SHP77 (cell line): Measurements from ENCODE around the gene AMD1.
"Not testable (repeated sequence)": the region's sequence is repeated elsewhere in the genome, so short reads cannot be mapped to it uniquely, and the experiment has no call there.

Experiments
- DNase-seq, 2 experiments: peaks; one replicate each; lab custom pipeline; 2025; lab: John Stamatoyannopoulos, UW

The AMD1 gene

DNA sequence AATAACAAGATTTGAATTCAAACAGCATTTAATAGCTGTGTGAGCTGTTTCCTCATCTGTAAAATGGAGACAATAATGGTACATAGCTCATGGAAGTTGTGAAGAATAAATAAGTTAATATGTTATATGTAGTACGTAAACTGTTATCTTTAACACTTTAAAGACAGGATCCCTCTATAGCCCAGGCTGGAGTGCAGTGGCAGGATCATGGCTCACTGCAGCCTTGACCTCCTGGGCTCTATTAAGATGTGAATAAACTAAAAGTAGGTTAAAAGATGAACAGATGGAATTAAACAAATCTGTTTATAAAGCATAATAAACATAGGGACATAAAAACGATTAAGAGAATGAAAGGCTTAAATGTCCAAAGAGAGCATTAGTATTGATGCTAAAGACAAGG lies 3.0 kb downstream of the AMD1 start:
- DNase-seq: no peak

DNA sequence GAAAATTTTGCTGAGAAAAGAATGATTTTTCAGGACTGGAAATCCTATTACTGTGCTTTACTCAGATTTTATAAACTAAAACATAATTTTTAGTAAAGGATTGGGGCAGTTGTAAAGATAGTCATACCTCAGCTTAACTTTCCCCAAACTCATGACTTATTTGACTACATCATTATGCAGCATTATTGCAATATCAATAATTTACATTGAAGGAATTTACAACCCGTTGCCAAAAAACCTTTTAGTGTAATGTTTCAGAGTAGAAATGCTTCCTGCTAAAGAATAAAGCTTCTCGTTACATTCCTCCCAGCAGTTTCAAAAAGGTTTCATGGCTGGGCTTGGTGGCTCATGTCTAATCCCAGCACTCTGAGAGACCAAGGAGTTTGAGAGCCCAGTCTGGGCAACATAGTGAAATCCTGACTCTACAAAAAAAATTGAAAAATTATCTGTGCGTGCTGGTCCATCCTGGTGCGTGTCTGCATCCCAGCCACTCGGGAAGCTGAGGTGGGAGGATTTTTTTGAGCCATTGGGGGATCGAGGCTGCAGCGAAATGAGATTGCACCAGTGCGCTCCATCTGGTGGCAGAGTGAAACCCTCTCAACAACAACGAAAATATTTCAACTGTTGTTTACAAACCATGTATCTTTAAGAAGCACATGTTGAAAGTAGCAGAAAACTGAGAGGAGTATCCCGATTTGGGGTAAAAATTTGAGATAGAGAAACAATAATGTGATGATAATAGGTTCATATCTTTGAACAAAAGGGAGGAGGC lies 4.4 kb downstream of the AMD1 start:
- no peak for DNase-seq

DNA sequence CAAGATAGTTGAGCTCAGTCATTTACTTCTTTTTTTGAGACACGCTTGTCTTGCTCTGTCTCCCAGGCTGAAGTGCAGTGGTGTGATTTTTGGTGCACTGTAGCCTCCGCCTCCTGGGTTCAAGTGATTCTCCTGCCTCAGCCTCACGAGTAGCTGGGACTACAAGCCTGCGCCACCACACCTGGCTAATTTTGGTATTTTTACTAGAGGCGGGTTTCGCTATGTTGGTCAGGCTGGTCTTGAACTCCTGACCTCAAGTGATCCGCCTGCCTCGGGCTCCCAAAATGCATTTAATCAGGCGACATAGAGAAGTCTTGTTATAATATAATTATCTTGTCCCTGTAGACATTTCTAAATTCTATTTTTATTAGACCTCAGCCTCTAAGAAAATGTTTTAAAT lies 6.1 kb downstream of the AMD1 start:
- DNase-seq: no peak

DNA sequence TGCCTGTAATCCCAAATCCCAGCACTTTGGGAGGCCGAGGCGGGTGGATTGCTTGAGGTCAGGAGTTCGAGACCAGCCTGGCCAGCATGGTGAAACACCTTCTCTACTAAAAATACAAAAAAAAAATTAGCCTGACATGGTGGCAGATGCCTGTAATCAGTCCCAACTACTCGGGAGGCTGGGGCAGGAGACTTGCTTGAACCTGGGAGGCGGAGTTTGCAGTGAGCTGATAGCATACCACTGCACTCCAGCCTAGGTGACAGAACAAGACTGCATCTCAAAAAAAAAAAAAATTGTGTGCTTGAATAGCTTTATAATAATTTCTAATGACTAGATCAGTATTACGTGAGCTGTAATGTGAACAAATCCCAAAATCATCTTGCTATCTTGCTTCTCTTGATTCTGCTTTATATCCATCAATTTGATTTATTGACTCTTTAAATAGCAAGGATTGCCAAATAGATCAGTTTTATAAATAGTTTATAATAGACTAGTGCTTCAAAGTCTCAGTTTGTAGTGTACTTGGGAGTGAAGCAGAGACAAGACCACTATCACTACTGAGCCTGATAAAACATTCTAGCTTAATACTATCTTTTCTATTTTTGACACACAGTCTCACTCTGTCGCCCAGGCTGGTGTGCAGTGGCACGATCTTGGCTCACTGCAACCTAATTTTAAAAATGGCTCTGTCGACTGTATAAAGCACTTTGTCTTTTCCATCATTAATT lies 7.1 kb downstream of the AMD1 start:
- DNase-seq: no peak

DNA sequence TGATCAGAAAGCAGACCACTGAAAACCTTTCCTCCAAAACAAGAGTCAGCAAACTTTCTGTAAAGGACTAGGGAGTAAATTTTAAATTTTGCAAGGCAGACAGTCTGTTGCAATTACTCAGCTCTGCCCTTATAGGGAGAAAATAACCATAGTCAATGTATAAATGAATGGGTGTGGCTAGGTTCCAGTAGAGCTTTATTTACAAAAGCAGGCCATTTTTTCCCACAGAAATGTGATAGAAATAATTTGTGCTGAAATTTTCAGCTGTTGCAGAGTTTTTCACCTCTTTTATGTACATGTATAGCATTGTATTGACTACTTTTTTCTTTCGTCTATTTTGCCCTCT lies 7.7 kb downstream of the AMD1 start:
- no peak for DNase-seq

DNA sequence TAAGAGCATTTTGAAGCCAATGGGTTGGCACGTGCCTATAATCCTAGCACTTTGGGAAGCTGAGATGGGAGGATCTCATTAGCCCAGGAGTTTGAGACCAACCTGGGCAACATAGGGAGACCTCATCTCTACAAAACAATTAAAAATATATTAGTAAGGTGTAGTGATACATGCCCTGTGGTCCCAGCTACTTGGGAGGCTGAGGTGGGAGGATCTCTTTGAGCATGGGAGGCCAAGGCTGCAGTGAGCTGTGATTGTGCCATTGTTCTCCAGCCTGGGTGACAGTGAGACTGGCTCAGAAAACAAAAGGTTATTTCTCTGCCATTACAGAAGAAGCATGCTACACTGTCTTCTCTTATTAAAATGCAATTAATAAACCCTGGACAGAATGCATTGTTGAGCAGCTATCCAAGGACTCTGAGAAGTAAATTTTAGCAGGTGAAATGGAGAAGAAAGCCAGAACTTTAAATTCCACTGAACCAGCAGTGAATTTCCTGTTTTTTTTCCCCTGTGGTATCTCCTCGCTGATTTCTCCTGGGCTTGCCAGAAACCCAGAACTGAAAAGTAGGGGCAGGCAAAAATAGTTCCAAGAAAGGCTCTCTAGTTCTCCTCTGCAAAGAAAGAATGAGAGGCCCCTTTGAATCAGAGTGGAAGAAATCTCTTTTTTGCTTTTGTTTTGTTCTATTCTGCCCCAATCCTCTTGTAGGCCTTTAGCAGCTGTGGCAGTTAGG lies 8.4 kb downstream of the AMD1 start:
- DNase-seq: no peak

DNA sequence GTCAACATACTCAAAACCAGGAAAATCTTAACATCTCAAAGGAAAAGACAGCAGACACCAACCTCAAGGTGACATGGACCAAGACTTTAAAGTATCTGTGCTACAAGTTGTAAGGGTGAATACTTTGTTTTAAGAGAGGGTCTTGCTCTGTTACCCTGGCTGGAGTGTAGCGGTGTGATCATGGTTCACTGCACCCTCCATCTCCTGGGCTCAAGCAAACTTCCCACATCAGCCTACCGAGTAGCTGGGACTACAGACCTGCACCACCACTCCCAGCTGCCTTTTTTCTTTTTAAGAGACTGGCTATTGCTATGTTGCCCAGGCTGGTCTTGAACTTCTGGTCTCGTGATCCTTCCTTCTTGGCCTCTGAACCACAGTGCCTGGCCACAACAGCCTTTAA lies 9.7 kb downstream of the AMD1 start:
- no peak for DNase-seq

DNA sequence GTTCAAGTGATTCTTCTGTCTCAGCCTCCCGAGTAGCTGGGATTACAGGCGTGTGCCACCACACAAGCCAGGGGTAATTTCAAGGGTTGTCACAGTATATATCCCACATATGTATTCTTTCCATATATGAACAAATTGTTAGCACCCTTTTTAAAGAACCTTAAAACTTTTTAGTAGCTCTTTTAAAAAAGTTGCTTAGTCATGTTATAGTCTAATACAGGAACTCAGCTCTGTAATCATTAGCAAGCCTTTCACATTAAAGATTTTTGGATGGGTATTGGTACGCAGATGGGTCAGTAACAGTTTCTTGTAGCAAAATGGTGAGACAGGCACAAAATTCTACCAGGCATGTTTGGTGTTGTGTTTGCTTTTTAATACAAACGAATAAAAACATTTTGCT lies 10.9 kb downstream of the AMD1 start:
- DNase-seq: no peak

DNA sequence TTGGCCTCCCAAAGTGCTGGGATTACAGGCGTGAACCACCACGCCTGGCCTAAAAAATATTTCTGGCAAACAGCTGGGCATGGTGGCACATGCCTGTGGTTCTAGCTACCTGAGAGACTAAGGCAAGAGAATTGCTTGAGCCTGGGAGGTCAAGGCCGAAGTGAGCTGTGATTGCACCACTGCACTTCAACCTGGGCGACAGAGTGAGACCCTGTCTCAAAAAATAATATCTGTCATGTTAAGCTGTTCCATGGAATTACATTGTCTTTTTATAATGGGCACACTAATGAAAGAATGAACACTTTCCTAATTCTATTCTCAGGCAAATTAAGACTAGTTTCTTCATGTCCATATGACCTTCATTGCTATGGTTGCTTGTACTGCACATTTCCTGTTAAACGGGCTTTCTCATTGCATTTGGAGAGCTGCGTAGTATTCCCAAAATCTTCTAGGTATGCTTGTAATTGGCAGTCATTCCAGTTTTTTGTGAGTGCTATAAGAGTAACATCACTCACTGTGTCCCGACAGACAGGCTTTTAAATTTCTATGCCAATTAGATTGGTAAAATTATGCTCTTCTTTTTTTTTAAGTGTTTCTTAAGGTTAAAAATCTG lies 12.1 kb downstream of the AMD1 start:
- DNase-seq: no peak

DNA sequence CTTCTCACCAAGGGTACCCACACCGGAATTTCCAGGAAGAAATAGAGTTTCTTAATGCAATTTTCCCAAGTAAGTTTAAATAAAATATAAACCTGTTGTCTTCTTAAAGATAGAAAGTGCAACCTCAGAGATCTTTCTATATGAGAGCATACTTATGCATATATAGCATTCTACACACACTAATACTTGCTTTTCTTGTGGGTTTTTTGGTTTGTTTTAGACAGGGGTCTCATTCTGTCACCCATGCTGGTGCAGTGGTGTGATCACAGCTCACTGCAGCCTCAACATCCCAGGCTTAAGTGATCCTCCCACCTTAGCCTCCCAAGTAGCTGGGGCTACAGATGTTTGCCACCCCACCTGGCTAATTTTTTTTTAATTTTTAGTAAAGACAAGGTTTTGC lies 15.7 kb downstream of the AMD1 start:
- DNase-seq: no peak

DNA sequence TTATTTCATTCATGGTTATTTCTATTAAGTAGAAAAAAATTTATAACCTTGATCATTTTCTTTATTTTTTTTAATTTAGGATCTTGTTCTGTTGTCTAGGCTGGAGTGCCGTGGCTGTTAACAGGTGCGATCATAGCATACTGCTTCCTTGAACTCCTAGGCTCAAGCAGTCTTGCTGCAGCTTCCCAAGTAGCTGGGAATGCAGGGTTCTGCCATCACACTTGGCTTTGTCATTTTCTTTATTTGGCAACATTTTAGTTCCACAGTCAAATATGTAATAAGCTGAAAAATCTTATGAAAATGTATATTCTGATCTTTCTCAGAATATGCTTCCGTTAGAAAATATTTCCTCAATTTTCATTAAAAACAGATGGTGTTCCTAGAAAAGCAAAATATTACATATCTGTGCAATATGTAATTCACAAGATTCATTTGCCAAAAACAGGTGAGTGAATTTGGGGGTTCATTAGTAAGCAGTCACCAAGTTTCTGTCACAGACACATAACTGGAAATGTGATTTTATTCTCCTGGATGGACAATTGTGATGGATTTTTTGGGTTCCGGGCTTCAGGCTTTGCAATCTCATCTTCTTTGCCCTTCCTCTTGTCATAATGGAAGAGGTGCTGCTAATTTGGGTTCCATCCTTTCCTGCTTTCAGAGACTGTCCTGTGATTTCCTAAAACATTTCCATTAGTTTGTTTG lies 21.5 kb downstream of the AMD1 start:
- no peak for DNase-seq

DNA sequence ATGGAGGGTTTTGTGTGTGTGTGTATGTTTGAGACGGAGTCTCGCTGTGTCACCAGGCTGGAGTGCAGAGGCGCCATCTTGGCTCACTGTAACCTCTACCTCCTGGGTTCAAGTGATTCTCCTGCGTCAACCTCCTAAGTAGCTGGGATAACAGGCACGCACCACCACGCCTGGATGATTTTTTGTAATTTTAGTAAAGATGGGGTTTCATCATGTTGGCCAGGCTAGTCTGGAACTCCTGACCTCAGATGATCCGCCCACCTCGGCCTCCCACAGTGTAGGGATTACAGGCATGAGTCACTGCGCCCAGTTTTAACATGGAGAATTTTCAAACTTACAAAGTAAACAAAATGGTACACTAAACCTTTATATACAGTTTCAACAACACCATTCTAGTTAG lies 22.8 kb downstream of the AMD1 start:
- no peak for DNase-seq

DNA sequence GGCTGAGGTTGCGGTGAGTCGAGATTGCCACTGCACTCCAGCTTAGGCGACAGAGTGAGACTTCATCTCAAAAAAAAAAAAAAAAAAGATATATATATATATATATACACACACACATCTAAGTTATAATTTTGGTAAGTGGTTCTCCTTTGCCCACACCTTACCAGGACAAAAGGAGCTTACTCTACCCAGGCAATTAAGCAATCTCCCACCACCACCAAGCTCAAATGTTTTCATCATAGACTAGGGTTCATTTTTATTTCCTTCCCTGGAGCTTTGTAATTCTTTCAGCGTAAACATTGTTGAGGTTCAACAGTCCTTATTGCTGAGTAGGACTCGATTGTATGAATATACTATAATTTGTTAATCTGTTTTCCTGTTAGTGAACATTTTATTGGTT lies 23.5 kb downstream of the AMD1 start:
- no peak for DNase-seq

DNA sequence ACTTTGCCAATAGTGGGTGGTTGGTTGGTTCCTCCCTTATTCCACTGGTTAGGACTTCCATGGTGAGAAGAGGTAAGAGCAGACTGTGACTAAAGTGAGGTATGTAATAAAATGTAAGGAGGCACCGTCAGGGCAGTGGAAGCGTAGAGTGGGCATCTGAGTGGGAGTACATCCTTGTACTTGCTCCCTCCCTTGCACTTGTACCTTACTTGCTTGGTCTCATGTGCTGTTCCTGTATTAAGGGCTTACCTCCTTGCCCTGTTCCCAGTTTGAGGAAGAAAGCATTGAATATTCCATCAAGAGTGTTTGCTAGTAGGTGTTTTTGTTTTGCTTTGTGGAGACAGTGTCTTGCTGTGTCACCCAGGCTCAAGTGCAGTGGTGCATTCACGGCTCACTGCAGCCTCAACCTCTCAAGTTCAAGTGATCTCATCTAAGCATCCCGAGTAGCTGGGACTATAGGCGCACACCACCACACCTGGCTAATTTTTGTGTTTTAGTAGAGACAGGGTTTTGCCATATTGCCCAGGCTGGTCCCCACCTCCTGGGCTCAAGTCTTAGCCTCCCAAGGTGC lies 25.5 kb downstream of the AMD1 start:
- DNase-seq: no peak

DNA sequence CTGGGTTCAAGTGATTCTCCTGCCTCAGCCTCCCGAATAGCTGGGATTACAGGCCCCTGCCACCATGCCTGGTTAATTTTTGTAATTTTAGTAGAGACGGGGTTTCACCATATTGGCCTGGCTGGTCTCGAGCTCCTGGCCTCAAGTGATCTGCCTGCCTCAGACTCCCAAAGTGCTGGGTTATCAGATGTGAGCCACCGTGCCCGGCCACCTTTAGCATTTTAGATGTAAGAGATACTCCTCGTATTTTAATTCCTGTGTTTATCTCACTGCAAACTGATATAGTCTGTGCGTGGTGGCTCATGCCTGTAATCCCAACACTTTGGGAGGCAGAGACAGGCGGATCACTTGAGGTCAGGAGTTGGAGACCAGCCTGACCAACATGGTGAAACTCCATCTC lies 27.0 kb downstream of the AMD1 start:
- not testable (repeated sequence) for DNase-seq

DNA sequence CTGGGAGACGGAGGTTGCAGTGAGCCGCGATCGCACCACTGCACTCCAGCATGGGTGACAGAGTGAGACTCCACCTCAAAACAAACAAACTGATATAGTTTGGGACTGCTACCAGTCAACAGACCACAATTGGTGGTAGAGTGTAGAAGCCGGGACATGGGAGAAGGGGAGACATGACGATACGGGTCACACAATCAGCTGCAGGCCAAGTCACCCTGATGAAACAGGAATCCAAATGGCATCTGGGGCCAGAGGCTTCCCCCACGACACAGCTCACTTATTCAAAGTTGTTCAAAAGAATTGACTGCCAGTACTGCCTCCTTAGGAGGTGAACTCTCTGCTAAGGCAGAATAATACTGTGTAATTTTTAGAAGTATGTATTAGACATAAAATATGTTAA lies 27.5 kb downstream of the AMD1 start:
- no peak for DNase-seq

DNA sequence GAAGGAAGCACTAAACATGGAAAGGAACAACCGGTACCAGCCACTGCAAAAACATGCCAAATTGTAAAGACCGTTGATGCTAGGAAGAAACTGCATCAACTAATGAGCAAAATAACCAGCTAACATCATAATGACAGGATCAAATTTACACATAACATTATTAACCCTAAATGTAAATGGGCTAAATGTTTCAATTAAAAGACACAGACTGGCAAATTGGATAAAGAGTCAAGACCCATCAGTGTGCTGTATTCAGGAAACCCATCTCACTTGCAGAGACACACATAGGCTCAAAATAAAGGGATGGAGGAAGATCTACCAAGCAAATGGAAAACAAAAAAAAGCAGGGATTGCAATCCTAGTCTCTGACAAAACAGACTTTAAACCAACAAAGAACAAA lies 31.7 kb downstream of the AMD1 start:
- DNase-seq: not testable (repeated sequence)

DNA sequence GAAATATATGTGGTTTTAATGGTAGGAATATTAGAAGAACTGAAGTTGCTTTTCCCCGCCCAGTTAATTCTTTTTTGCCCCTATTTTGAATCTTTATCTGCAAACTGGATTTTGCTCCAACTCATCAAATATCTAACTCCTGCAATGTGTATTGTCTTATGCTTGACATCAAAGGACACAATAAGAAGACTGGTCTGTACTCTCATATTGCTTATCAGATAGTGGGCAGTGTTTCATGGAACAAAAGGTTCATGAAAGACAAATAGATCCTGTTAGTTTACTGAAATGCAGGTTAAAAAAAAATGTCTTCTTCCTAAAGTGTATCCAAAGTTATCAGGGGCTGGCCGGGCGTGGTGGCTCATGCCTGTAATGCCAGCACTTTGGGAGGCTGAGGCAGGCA lies 56.2 kb downstream of the AMD1 start:
- no peak for DNase-seq

DNA sequence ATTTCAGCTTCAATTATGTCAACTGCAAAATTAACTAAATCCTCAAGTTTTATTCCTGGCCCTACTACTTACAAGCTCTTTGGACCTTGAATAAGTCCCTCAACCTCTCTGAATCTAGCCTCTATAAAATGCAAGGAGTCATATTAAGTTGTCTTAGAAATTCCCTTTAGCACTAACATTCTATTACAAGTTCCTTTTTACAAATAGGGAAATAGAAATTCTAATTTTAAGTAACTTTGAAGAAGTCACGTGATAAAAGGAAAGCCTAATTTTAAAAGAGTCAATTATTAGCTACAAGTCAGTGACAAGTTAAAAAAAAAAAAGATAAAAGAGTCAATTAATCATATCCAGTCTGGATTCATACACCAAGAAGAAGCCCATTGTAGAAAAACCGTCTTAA lies 59.3 kb downstream of the AMD1 start:
- DNase-seq: no peak

DNA sequence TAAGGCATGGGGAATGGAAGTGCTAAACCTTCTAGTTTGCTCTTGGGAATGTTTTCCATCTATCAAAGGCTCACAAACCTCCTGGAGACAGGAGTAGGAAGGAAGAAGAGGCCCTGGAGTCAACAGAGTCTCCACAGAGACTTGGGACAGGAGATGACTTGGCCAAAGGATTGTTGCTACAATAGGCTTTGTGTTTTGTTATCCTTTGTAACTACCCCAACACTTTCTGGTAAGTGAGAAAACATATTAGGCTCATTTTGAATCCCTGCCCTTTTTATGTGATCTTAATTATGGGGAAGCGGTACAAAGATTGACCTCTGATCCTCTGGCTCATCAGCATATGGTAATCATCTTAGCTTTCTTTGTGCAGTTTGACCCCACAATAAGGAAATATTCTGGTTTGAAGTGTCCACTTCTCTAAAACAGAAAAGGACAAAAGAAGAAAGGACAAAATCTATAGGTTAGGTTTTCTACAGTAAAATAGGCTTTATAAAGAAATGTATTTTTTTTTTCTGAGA lies 59.9 kb downstream of the AMD1 start:
- DNase-seq: no peak

DNA sequence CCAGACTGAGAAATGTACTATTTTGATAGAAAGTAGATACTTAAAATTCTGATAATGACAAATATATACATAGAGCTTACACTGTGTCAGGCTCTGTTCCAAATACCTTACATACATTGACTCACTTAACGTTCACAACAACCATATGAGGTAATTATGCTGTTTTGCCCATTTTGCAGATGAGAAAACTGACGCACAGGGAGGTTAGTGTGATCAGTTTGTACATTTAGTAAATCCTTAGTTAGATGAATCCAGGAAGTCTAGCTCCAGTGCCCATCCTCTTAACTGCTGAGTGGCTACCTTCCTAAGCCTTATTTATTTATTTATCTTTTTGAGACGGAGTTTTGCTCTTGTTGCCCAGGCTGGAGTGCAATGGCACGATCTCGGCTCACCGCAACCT lies 60.6 kb downstream of the AMD1 start:
- DNase-seq: no peak

DNA sequence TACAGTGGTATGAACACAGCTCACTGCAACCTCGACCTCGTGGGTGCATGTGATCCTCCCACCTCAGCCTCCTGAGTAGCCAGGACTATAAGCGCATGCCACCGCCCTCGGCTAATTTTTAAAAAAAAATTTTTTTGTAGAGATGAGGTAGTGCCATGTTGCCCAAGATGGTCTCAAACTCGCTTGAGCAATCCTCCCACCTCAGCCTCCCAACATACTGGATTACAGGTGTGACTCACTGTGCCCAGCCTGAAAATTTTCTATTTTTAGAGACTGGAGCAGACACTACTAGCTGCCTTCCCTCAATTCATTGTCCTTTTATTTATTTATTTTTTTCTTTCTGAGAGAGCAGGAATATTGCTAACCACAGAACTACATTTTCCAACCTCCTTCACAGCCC lies 63.6 kb downstream of the AMD1 start:
- no peak for DNase-seq
